NCI-H1105 treated with DMSO at 0.1 percent for 48 hours (cell line): ENCODE measurements around the gene UBE3A.
"Not testable (repeated sequence)": the region's sequence is repeated elsewhere in the genome, so short reads cannot be mapped to it uniquely, and the experiment has no call there.

ENCODE experiments used
- DNase-seq: peaks from one replicate; lab custom pipeline; 2025; lab: John Stamatoyannopoulos, UW

UBE3A gene

DNA sequence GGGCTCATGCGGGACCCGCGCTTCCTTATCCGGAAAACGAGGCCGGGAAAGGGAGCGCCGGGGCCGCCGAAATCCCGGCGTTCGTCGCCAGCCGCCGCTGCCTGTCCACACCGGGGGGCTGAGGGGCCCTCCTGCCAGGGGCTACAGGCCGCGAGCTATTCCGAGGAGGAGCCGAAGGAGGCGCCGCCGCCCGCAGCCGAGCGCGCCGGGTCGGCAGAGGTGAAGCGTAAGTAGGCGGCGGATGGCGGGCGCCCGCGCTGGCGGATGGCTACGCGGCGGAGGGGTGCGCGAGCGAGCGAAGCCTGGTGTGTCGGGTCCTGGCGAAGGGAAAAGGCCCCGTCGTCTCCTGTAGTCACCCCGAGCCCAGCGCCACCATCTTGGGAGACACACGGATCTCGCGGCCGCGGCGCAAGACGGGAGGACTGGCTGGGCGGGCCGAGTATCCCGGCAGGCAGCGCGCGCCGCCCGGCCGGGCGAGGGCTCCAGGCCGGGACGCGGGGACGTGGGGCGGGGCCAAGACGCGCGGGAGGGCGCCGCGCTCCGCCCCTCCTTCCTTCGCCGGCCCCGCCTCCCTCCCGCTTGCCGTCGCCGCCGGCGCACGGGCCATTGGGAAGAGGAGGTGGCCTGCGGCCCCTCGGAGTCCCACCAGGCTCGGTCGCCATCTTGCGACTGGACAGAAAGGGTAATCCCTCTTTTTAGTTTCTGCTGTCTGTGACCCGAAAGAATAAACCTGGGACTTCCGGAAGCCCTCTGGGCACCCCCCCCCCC is at the start of gene UBE3A:
Gene UBE3A, minus strand, starts transcription at position 424 of the 768 bp plus-strand sequence. CDS start 29,917 bp downstream, outside the sequence.
- peak; percentile 77 for DNase-seq

DNA sequence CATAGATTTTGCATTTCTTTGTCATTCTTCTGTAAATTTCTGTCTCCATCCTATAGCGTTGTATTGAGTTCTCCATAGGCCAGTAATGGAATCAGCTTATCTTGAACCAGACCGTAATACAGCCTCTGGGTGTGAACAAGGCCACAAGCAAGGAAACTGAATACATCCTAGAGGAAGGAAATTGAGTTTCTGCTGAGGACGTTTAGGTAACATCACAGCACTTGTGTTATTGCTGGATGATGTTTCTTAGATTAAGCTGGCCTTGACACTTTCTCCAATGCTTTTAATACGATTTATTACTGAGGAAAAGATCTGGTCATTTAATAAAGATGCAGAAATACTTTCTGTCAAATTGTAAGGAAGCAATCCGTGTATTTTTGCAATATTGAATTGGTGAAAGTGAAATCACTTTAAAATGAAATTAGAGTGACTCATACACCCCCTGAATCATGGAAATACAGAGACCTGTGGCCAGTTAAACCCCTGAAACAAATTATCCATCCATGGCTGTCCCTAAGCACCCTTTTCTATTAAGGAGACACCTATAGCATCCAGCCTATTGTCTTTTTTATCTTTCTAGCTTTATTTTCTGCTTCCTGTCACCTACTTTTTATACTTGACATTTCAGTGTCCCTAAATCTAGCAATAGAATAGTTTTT is 48.5 kb upstream of the UBE3A start:
- DNase-seq, result no peak

DNA sequence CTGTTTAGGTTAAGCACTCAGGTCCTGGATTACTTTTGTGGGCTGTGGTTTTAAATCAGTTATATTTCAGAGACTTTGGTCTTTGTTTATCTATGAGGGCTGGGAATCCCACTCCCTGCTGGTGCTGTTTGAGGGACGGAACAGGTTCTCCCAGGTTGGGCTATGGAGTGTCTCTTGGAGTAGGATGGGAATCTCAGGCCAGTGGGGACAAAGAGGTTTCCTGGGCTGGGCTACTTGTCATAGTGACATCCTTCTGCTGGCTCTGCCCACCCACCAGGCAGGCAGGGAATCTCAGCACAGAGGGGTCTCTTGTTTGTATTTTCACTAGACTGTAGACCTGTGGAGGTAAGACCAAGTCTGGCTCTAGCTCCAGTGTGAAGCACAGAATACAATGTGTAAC is 47.2 kb upstream of the UBE3A start:
- no peak for DNase-seq

DNA sequence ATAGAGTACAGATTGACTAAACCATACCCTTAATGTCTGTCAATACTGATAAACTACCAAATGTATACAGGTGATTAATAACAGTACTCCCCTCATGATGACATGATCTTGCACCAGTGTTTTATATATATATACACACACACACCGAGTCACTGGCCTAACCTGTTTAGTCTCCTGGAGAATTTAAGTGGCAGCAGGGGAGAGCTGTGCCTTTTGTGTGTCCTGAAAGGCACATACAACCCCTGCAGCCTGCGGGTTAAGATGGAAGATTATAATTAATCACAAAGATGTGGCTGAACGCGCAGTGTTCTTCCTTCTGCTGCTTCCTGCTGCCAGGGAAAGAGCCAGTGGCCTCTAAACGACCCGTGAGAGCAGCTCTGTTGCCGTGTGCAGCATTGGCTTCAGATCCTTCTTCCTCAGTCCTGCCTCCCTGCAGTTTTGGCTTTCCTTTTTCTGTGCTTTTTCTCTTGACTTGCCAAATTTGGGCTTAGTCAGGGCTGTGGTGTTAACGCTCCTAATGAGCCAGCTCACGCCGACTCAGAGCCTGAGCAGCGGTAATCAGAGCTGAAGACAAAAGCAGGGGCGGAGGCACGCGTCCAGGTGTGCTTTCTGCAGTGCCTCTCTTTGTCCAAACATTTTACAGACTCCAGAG is 42.5 kb upstream of the UBE3A start:
- peak; percentile 71 for DNase-seq

DNA sequence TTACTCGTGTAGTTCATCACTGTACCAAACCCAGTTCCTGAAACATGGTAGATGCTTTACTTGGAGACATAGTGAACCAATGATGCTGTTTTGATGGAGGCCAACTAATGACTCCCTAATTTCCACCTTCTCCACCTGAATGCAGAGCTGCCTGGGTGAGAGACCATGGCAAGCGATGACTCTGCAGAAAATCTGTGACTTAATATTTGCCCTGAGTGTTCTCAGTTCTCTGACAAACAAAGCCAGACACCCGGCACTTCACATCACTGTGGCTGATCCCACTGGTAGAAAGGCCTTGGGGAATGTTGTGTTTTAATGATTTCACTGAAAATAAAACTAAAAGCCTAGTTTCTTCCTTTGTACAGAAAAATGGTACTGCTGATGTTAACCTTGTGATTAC is 39.5 kb upstream of the UBE3A start:
- no peak for DNase-seq

DNA sequence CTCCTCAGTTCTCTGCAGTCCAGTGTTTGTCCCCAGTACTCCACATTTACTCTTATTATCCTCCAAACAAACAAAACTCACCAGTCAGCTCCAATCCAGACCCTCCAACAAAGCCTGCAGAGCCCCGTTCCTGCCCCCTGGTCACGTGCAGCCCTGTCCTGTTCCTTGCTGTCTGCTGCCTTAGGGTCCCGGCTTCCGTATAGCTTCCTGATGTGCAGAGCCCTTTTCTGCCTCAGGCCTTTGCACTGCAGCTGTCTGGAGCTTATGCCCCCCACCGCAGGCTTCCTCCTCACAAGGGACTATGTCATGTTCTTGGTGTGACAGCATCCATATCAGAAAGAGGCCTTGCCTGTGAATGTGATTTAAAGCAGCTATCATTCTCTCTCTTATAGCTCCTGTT is 39.0 kb upstream of the UBE3A start:
- no peak for DNase-seq

DNA sequence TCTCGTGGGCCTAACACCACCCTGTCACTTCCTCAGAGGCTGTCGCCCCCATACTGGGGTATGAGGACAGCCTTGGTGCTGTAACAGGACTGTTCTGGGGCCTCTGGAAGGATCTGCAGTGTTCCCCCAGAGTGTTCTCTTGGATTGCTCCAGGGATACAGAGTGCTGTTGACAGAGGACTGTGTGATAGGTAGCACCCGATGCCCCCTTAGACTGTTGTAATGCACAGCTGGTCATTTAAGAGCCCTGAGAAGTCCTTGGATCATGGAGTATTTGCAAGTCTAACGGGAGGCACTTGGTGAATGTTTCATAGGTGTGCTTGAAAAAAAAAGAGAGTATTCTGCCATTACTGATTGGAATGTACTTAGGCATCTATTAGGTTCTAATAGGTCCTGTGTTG is 35.4 kb upstream of the UBE3A start:
- no peak for DNase-seq

DNA sequence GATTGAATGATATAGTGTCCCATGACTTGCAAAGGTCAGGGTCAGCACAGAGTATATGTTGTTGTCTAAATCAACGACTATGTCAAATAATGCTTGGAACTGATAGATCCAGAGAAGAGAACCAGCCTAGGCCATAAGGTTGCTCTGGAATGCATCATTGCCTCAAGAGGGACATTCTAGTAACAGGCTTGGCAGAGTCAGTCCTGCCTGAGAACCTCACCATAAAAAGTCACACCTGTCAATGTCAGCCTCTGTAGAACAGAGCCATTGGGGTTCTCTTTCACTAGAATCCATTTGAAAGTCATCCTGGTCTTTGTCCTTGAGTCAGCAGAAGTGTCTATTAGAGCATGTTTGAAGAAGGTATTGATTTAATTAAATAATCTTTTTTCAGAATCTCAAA is 31.4 kb upstream of the UBE3A start:
- DNase-seq, result no peak

DNA sequence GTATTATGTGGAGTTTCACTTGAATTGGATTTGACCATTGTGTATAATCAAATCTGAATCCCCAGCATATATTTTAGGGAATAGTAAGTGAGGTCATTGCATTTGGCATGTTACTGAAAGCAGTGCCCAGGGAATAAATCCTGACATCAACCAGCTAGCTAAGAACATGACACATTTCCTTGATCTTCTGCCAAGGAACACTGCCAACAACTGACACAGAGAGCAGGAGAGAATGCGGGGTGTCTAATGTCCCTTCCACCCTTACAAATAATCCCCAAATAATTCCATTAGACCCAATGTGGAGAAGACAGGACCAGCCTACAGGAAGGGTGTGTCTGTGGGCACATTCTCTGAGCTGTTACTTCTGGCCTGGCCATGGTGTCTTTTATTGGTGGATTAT is 30.6 kb upstream of the UBE3A start:
- no peak for DNase-seq

DNA sequence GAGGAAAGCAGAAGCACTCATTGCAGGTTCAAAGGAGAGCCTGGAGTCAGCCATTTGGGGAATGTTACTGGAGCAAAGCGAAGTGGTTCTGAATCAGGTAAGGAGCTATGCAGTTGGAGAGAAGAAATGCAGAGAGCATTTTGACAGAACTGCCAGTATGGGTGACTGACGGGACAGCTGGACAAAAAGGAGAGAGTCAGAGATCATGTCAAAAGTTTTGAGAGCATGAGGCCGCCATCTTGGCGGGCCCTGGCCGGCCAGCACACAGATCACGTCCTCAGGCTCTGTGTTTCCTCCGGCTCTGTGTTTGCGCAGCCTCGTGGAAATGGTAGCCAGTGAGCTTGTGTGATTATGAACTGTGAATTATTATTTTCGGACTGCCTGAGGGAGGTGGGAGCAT is 29.8 kb upstream of the UBE3A start:
- no peak for DNase-seq

DNA sequence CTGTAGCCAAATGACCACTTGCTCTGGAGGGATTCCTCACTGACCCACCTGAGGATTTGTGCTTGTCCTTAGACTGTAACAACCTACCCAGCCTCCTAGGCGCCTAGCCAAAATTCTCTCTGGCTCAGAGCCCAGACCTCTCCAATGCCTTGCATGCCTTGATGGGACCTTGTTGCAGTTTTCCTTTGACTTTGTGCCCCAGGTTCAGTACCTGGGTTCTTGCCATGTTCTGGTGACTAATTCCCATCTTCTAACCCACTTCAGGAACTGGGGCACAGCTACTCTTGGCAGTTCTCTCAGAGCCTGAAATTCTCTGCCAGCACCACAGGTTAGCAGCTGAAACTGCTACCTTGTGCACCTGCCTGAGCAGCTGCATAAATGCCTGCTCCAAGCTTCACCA is 27.0 kb upstream of the UBE3A start:
- DNase-seq, result peak; percentile 87

DNA sequence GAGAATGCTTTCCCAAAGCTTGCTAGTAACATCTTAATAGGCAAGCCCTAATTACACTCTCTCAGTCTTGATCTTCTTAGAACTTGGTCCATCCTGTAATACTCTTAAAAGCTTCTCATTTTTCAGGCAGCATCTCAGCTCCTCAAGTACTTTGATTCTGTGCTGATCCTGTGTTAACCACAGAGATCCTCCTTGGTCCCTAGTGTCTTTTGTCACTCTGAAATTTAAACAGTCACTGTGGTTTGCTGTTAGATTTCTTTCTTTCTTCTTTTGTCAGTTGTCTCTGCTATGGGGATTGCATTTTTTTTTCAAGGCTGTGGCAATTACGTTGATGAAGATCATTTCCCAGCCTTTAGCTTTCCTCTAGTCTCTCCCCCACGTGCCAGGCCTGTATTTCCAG is 26.0 kb upstream of the UBE3A start:
- no peak for DNase-seq

DNA sequence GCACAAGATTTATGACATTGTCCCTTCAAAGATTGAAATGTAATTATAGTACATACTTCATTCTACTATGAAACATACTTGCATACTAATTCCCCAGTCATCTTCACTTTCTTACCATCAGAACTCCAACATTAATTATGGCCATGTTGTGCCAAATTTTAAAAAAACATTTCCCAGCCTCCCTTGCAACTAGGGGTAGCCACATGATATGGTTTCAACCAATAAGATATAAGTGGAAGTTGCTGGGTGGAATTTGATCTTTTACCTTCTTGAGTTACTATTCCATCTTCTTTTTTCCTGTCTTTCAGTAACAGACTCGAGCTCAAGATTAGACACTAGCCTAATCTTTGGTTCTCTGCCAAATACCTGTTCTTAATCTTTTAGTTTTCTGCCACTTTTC is 25.6 kb upstream of the UBE3A start:
- DNase-seq, result no peak

DNA sequence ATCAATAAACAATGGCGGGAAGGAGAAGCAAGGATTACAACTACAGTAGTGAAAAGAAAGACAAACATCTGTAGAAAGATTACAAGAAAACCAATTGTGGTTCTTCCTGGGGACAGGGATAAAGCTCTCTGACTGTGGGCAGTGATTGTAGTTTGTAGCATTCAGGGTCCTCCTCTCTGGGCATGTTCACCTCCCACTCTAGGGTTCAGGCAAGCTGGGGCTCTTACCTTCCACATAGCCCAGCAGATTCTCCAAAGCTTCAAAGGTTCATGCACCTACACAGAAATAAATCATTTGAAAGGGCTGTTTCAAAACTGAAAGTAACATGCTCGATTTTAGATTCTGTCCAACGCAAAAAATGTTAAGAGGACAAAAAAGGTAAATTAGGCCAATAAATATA is 17.4 kb upstream of the UBE3A start:
- DNase-seq, result no peak

DNA sequence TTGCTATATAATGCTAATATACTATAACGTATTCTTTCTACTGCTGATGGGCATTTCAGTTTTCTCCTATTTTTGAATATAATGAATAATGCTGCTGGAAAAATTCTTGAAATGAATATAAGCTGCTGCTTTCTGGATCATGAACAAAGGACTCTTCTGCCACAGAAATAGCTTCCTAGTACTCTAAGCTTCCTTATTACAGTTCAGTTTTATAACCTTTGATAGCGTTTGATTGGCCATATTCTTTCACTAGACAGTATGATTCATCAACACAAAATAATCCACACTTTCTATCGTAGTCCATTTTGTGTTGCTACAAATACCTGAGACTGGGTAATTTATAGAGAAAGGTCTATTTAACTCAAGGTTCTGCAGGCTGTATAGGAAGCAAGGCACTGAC is 16.4 kb upstream of the UBE3A start:
- DNase-seq, result no peak

DNA sequence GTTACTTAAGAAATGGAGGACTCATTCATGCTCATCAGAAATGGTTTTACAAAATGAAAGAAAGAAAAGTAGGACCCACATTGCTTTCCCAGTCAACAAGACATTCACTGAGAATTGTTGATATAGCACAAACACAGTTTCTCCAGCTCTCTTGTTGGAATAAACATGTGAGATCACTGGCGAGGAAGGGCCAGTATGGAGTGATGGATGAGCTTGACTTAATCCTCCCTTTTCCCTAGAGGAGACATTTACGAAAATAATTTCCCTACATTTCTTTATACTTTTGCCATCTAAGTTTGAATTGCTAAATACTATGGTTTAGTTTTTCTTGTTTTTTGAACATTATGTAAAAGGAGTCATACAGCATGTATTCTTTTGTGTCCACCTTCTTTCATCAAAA is 15.9 kb upstream of the UBE3A start:
- DNase-seq, result no peak

DNA sequence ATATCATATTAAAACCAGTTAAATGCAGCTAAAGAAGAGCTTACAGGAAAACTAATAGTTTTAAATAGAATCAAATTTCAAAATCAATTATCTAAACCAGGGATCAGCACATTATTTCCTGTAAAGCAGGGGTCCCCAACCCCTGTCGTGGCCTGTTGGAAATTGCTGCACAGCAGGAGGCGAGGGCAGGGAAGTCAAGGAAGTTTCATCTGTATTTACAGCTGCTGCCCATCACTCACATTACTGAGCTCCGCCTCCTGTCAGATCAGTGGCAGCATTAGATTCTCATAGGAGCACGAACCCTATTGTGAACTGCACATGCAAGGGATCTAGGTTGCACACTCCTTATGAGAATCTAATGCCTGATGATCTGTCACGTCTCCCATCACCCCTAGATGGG is 14.4 kb upstream of the UBE3A start:
- DNase-seq, result not testable (repeated sequence)

DNA sequence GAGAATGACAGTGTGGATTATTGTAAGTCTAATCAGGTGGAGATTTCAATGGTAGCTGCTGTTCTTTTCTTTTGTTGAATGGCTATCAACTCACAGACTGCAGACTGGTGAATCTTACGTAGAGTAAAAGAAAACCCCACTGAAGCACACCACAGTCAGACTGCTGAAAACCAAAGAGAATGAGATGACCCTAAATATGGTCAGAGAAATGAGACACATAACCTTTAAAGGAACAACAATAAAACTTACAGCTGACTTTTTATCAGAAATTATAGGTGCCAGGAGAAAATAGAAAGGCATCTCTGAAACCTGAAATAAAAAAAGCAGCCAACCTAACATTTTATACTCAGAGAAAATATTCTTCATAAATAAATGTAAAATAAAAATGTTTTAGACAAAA is 12.7 kb upstream of the UBE3A start:
- DNase-seq, result no peak

DNA sequence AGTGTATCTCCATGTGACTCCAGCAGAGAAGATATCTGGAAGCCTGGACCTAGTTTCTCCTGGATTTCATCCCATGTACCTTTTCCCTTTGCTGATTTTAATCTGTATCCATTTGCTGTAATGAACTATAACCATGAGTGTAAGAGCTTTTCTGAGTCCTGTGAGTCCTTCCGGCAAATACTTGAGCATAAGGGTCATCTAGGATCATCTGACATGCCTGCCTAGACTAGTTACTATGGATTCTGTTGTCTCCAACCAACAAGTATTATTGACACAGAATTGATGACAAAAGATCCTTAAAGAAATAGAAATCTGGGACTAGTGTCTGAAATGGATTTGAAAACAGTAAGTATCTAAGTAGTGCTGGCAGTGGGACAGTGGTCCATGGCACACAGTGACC is 11.3 kb upstream of the UBE3A start:
- DNase-seq, result no peak

DNA sequence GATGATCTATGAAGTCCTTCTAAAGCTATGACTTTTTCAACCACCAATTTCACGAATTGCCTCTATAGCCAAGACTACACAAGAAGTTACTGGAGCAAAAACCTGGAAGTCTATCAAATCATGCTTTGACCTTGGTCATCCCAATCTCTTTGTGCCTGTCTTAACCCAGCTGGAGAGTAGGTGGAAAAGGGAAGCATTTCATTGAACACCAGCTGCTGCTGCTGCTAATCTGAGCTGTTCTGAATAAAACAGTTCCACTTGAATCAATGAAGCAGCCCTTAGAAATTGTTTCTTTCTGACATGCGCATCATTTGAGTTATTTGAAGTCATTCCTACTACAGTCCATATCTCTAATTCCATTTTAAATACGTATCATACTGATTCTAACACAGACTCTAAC is 7.3 kb upstream of the UBE3A start:
- no peak for DNase-seq

DNA sequence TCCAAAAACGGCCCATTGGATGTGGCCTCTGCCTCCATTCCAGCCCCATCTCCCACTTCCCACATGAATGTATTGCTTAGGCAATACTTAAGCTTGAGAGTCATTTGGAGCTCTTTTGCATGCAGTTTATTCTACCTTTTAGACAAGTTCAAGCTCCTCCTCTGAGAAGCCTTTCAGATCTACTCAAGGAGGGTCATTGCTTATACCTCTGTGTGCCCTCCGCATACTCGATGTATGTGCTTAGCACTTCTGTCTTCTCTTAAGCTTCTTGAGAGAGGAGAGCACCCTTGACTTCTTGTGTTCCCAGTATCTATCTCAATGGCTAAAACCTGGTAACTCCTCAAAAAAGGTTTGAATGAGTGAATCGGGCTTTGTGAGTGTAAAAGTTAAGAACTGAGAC is 6.6 kb upstream of the UBE3A start:
- DNase-seq, result no peak

DNA sequence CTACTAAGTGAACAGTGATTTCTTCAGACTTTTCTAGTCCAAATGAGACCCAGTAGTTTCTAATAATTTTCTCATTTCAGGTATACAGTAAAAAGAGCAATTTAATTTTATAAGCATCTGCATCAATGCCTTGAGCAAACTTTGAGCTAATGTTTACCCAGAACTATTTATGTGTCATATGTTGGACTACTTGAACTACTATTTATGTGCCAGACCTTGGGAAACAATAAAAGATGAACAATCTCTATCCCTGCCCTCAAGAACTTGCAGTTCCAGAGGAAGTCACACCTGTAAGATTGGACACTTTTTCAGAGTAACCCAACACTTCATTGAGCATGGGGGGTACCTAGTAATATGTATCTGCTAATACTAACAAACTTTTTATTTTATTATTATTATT is 2.3 kb upstream of the UBE3A start:
- DNase-seq, result no peak

DNA sequence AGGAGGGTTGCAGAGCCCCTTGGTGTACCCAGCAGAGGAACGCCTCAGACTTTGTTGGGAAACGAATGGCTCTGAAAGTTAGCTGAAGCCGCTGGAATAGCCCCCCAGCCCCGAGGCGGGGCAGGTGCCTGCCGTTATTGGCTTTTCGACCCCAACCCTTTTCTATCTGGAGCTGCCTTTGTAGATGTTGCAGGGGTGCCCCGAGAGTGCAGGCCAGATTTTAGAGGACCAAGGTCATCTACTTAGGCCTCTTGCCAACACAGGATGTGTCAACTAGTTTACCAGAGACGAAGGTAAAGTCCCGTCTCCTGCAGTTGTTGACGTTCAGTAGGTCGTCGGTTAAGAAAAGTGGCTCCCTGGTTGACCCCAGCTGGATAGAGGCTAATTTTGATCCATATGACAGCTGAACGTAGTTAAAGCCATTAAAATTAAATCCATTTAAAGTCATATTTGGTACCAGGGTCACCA is 579 bp upstream of the UBE3A start:
- DNase-seq, result peak; percentile 29
